ENCODE results near the gene RUBCNL.
A peak's percentile ranks its signal among the peaks of the same experiment; 100 is the strongest.

- TF ChIP-seq, protein P1, sequence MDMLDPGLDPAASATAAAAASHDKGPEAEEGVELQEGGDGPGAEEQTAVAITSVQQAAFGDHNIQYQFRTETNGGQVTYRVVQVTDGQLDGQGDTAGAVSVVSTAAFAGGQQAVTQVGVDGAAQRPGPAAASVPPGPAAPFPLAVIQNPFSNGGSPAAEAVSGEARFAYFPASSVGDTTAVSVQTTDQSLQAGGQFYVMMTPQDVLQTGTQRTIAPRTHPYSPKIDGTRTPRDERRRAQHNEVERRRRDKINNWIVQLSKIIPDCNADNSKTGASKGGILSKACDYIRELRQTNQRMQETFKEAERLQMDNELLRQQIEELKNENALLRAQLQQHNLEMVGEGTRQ (IDR thresholded peaks at IDR 0.05; ENCODE audit: low read depth, low read length), result 0 out of 2 replicates have a peak, but pooled peaks have one; percentile 9
- TF ChIP-seq MXI1 (IDR thresholded peaks at IDR 0.05; ENCODE audit: borderline replicate concordance, low read depth, low read length), result no peak
- no peak for TF ChIP-seq POLR2A (IDR thresholded peaks at IDR 0.05; ENCODE audit: low read depth, low read length)
- TF ChIP-seq, protein P2, sequence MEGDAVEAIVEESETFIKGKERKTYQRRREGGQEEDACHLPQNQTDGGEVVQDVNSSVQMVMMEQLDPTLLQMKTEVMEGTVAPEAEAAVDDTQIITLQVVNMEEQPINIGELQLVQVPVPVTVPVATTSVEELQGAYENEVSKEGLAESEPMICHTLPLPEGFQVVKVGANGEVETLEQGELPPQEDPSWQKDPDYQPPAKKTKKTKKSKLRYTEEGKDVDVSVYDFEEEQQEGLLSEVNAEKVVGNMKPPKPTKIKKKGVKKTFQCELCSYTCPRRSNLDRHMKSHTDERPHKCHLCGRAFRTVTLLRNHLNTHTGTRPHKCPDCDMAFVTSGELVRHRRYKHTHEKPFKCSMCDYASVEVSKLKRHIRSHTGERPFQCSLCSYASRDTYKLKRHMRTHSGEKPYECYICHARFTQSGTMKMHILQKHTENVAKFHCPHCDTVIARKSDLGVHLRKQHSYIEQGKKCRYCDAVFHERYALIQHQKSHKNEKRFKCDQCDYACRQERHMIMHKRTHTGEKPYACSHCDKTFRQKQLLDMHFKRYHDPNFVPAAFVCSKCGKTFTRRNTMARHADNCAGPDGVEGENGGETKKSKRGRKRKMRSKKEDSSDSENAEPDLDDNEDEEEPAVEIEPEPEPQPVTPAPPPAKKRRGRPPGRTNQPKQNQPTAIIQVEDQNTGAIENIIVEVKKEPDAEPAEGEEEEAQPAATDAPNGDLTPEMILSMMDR (conservative IDR thresholded peaks at IDR 0.05; ENCODE audit: low read depth, low read length), result no peak
- no peak for TF ChIP-seq CEBPB (IDR thresholded peaks at IDR 0.05; ENCODE audit: low read depth, low read length)
- peak; percentile 94 for TF ChIP-seq MAFK (IDR thresholded peaks at IDR 0.05; ENCODE audit: low read depth, low read length)
- TF ChIP-seq SMC3 (IDR thresholded peaks at IDR 0.05; ENCODE audit: low read depth, low read length), result no peak
- no peak for TF ChIP-seq CHD1 (IDR thresholded peaks at IDR 0.05; ENCODE audit: low read depth, low read length)
- no peak for TF ChIP-seq FOS (IDR thresholded peaks at IDR 0.05; ENCODE audit: low read depth, low read length)
- no peak for TF ChIP-seq RFX5 (IDR thresholded peaks at IDR 0.05; ENCODE audit: low read depth, low read length)
Observed at GRCh38 chr13:46369506-46370277, 17.4 kb downstream of the RUBCNL start.

Data from IMR-90 (cell line).